Panc1 (cell line): ENCODE results near the gene CDK5. TPM values are rescaled to one million over a fixed set of nuclear protein-coding genes. Genes with fewer than 3 reads are reported as not detected.

Source experiments
- ATAC-seq: fragments of 200-7000 bp; cut with Tn5 transposase; 2 replicates; pipeline ENCODE4 v1.9.1; 2020; ENCODE audit warnings: mild to moderate bottlenecking, moderate library complexity
- BruUV-seq: library from RNA; stranded (reverse); fragments of 400-500 nt; replicated peaks from 2 replicates; lab custom pipeline; 2021; lab: Mats Ljungman, UMichigan
- CTCF ChIA-PET: fragments of 300-600 bp; sonication (Branson Sonifier 250); formaldehyde crosslinking; loops from one replicate; lab custom pipeline; 2022; ENCODE audit warnings: antibody characterized with exemption; lab: Charles Lee
- POLR2A ChIA-PET: fragments of 300-600 bp; sonication (Branson Sonifier 250); formaldehyde crosslinking; loops from one replicate; lab custom pipeline; 2022; ENCODE audit warnings: antibody characterized with exemption; lab: Charles Lee
- DNase-seq: peaks from one replicate; pipeline ENCODE4 v3.0.0-alpha.2; 2010; ENCODE audit warnings: low read depth, low spot score
- H3K27ac ChIP-seq: 2 replicates; pipeline ENCODE4 v1.5.1; 2011; ENCODE audit warnings: mild to moderate bottlenecking, low read length, inconsistent platforms
- H3K27me3 ChIP-seq: fragments of 200-500 bp; sonication (Bioruptor generic); 2 replicates; pipeline ENCODE4 v1.6.0; 2014; ENCODE audit warnings: low read length, inconsistent platforms; ENCODE audit not compliant: control insufficient read depth, insufficient read depth
- H3K36me3 ChIP-seq: fragments of 200-500 bp; sonication (Bioruptor generic); 2 replicates; pipeline ENCODE4 v1.5.1; 2014; ENCODE audit warnings: inconsistent platforms, mild to moderate bottlenecking, low read length, moderate library complexity; ENCODE audit not compliant: control insufficient read depth, insufficient read depth
- H3K4me1 ChIP-seq: 2 replicates; pipeline ENCODE4 v1.5.1; 2011; ENCODE audit warnings: inconsistent platforms, mild to moderate bottlenecking, low read length, moderate library complexity; ENCODE audit not compliant: control insufficient read depth, insufficient read depth
- H3K4me3 ChIP-seq, 2 experiments: 2 replicates each; pipeline ENCODE4 v1.5.1; 2011 to 2012; ENCODE audit warnings: low read depth in 2 of 2, low read length in 2 of 2, mild to moderate bottlenecking in 2 of 2, inconsistent platforms in 1 of 2, moderate library complexity in 1 of 2
- H3K9me3 ChIP-seq: fragments of 200-500 bp; sonication (Bioruptor generic); 2 replicates; pipeline ENCODE4 v1.5.1; 2014; ENCODE audit warnings: low read depth, mild to moderate bottlenecking, inconsistent platforms, low read length, moderate library complexity; ENCODE audit not compliant: control insufficient read depth, insufficient read depth
- POLR2AphosphoS5 ChIP-seq: IDR thresholded peaks from 2 replicates; pipeline ENCODE4 v1.6.1; 2012; ENCODE audit warnings: mild to moderate bottlenecking, low read depth, low read length, moderate library complexity
- REST ChIP-seq, 2 experiments: IDR thresholded peaks; 2 replicates each; pipeline ENCODE4 v1.6.1; 2011 to 2012; ENCODE audit warnings: low read depth in 2 of 2, control low read depth in 1 of 2, low read length in 1 of 2, mild to moderate bottlenecking in 1 of 2, moderate library complexity in 1 of 2; ENCODE audit not compliant: insufficient read depth in 1 of 2
- SIN3A ChIP-seq: IDR thresholded peaks from 2 replicates; pipeline ENCODE4 v1.6.1; 2012; ENCODE audit warnings: low read depth, mild to moderate bottlenecking, low read length, moderate library complexity, borderline replicate concordance; ENCODE audit not compliant: insufficient read depth
- TCF7L2 ChIP-seq: IDR thresholded peaks from 2 replicates; pipeline ENCODE4 v1.6.1; 2011; ENCODE audit warnings: mild to moderate bottlenecking, low read depth, low read length, inconsistent platforms
- in situ Hi-C: cut with HindIII; loops from 2 replicates; pipeline ENCODE4 v1.10.0; 2016; ENCODE audit warnings: low sequenced_read_pairs, low pct_unique_long_range_greater_than_20kb
- intact Hi-C: fragments of 100-400 bp; cut with micrococcal nuclease; formaldehyde crosslinking; loops from one replicate; pipeline ENCODE4 v1.10.0; 2022; ENCODE audit not compliant: unreplicated experiment
- total RNA-seq: library from RNA; stranded (reverse); gene quantifications from one replicate; pipeline ENCODE4 v1.2.1, GENCODE V29; 2021; ENCODE audit not compliant: unreplicated experiment
- TF ChIP-seq, protein P1 (sequence below): fragments of 450-650 bp; IDR thresholded peaks from 2 replicates; pipeline ENCODE4 v1.5.1; 2017; ENCODE audit warnings: mild to moderate bottlenecking

The CDK5 gene
- total RNA-seq, 1 experiment from 2014 or later = 25.6 TPM

DNA sequence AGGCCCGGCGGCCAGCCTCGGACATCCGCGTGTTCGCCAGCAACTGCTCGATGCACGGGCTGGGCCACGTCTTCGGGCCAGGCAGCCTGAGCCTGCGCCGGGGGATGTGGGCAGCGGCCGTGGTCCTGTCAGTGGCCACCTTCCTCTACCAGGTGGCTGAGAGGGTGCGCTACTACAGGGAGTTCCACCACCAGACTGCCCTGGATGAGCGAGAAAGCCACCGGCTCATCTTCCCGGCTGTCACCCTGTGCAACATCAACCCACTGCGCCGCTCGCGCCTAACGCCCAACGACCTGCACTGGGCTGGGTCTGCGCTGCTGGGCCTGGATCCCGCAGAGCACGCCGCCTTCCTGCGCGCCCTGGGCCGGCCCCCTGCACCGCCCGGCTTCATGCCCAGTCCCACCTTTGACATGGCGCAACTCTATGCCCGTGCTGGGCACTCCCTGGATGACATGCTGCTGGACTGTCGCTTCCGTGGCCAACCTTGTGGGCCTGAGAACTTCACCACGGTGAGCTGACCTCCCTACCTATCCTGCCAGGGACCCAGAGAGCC is 8.7 kb downstream of the CDK5 start:
- Histone ChIP-seq H3K4me1 (no peaks in the 10 kb centered on the region), H3K9me3 (no peaks in the 10 kb centered on the region), H3K27ac (no peak overlapping the region), H3K36me3 (no peaks in the 10 kb centered on the region), H3K27me3 (no peaks in the 10 kb centered on the region), H3K4me3 (no peak overlapping the region)
- in situ Hi-C loops (no loop called here), intact Hi-C loops (no loop called here)
- ChIA-PET POLR2A (no interaction called here), CTCF (no interaction called here)
- no peak for DNase-seq
- no TSS peak for BruUV-seq
- TF ChIP-seq SIN3A (no peak), POLR2AphosphoS5 (no peak), TCF7L2 (no peak), REST (IDR thresholded peaks at IDR 0.05; ENCODE audit: insufficient read depth in 1 of 2, low read depth in 2 of 2, low read length in 1 of 2) (no peak)
- TF ChIP-seq, protein P1, sequence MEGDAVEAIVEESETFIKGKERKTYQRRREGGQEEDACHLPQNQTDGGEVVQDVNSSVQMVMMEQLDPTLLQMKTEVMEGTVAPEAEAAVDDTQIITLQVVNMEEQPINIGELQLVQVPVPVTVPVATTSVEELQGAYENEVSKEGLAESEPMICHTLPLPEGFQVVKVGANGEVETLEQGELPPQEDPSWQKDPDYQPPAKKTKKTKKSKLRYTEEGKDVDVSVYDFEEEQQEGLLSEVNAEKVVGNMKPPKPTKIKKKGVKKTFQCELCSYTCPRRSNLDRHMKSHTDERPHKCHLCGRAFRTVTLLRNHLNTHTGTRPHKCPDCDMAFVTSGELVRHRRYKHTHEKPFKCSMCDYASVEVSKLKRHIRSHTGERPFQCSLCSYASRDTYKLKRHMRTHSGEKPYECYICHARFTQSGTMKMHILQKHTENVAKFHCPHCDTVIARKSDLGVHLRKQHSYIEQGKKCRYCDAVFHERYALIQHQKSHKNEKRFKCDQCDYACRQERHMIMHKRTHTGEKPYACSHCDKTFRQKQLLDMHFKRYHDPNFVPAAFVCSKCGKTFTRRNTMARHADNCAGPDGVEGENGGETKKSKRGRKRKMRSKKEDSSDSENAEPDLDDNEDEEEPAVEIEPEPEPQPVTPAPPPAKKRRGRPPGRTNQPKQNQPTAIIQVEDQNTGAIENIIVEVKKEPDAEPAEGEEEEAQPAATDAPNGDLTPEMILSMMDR = no peak
- ATAC-seq = no peak

DNA sequence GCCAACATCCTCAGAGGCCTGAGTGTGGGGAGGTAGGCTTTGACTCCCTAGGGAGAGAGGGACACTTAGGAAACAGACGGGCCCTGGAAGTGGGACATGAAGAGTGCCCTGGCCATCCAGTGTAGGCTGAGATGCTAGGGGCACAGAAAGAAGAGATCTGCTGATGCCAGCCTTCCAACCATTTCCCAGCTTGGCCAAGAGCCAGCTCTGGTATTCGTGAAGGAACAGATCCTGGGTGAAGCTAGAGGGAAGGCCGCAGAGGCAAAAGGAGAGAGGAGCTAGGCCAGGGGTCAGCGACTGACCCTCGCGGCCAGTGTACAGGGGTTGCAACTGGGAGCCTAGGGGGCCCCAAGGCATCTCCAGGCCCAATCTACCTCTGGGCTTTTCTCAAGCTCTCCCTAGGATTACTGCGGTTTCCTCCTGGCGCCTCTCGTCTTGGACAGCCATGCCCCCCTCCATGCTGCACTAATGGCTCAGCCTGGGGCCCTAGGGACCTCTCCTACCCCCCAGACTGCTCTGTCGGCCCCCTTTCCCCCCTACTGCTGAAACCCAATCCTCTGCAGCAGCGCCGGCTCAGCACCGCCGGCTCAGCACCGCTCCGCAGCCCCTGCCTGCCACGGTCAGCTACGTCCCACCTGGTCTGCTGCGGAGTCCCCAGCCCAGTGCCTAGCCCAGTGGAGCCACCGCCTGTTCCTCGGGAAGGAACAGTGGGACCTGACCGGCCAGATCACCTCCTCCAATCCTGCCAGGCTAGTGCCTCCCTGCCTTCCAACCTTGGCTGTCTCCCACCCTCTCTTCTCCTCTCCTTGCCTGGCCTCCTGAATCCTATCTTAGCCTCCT is 9.5 kb downstream of the CDK5 start, which contains the start of gene ASIC3:
Gene ASIC3, plus strand, starts transcription at position 556 of the 840 bp plus-strand sequence. CDS start 355 bp downstream, outside the sequence.
- H3K4me1 ChIP-seq = no peaks in the 10 kb centered on the region
- H3K4me3 ChIP-seq = no peak within 1 kb of the TSS
- no peak within 1 kb of the TSS for H3K27ac ChIP-seq
- intact Hi-C loops (no loop called here), in situ Hi-C loops (no loop called here)
- H3K27me3 ChIP-seq = no peaks in the 10 kb centered on the region
- TF ChIP-seq SIN3A (no peak), TCF7L2 (no peak), POLR2AphosphoS5 (no peak), REST (IDR thresholded peaks at IDR 0.05; ENCODE audit: insufficient read depth in 1 of 2, low read depth in 2 of 2, low read length in 1 of 2) (no peak)
- TF ChIP-seq, protein P1 = no peak
- H3K9me3 ChIP-seq = no peaks in the 10 kb centered on the region
- CTCF ChIA-PET = no interaction called here
- BruUV-seq = no TSS peak
- POLR2A ChIA-PET = no interaction called here
- H3K36me3 ChIP-seq = no peaks in the 10 kb centered on the region
- DNase-seq (no peak), ATAC-seq (no peak)
